Measurements from ENCODE around the gene PTPRK.

PTPRK gene

GRCh38 chr6:128397996-128398395 is 122.4 kb downstream of the PTPRK start:
- Histone ChIP-seq H3K4me1 (ENCODE audit: insufficient read depth, low read length) (no peaks in the 10 kb centered on the region), H3K9ac (ENCODE audit: low read depth, low read length) (no peak overlapping the region), H3K36me3 (ENCODE audit: insufficient read depth, low read length) (no peaks in the 10 kb centered on the region), H3K9me3 (ENCODE audit: control insufficient read depth, insufficient read depth, low read length) (no peaks in the 10 kb centered on the region)

GRCh38 chr6:128395596-128395995 is 124.8 kb downstream of the PTPRK start:
- no peak overlapping the region for H3K9ac ChIP-seq (ENCODE audit: low read depth, low read length)
- H3K36me3 ChIP-seq (ENCODE audit: insufficient read depth, low read length): no peaks in the 10 kb centered on the region
- no peaks in the 10 kb centered on the region for H3K4me1 ChIP-seq (ENCODE audit: insufficient read depth, low read length)
- H3K9me3 ChIP-seq (ENCODE audit: control insufficient read depth, insufficient read depth, low read length): no peaks in the 10 kb centered on the region

- H3K36me3 ChIP-seq (ENCODE audit: insufficient read depth, low read length): no peaks in the 10 kb centered on the region
- H3K9me3 ChIP-seq (ENCODE audit: control insufficient read depth, insufficient read depth, low read length): no peaks in the 10 kb centered on the region
Measured at GRCh38 chr6:128395188-128395587, 125.2 kb downstream of the PTPRK start.

GRCh38 chr6:128394167-128394566 is 126.2 kb downstream of the PTPRK start:
- Histone ChIP-seq H3K36me3 (ENCODE audit: insufficient read depth, low read length) (no peaks in the 10 kb centered on the region), H3K9ac (ENCODE audit: low read depth, low read length) (no peak overlapping the region), H3K4me1 (ENCODE audit: insufficient read depth, low read length) (no peaks in the 10 kb centered on the region), H3K9me3 (ENCODE audit: control insufficient read depth, insufficient read depth, low read length) (no peaks in the 10 kb centered on the region)

More at GRCh38 chr6:128395188-128395587, 125.2 kb downstream of the PTPRK start:
- Histone ChIP-seq H3K9ac (ENCODE audit: low read depth, low read length) (no peak overlapping the region), H3K4me1 (ENCODE audit: insufficient read depth, low read length) (no peaks in the 10 kb centered on the region)

GRCh38 chr6:128389820-128390534 is 130.4 kb downstream of the PTPRK start:
- Histone ChIP-seq H3K36me3 (ENCODE audit: insufficient read depth, low read length) (no peaks in the 10 kb centered on the region), H3K4me1 (ENCODE audit: insufficient read depth, low read length) (no peaks in the 10 kb centered on the region), H3K9me3 (ENCODE audit: control insufficient read depth, insufficient read depth, low read length) (no peaks in the 10 kb centered on the region), H3K9ac (ENCODE audit: low read depth, low read length) (no peak overlapping the region)

GRCh38 chr6:128388380-128388779 is 132.0 kb downstream of the PTPRK start:
- no peaks in the 10 kb centered on the region for H3K4me1 ChIP-seq (ENCODE audit: insufficient read depth, low read length)
- no peaks in the 10 kb centered on the region for H3K36me3 ChIP-seq (ENCODE audit: insufficient read depth, low read length)
- no peak overlapping the region for H3K9ac ChIP-seq (ENCODE audit: low read depth, low read length)

GRCh38 chr6:128380891-128381290 is 139.5 kb downstream of the PTPRK start:
- Histone ChIP-seq H3K9ac (ENCODE audit: low read depth, low read length) (no peak overlapping the region), H3K36me3 (ENCODE audit: insufficient read depth, low read length) (no peaks in the 10 kb centered on the region), H3K4me1 (ENCODE audit: insufficient read depth, low read length) (no peaks in the 10 kb centered on the region), H3K9me3 (ENCODE audit: control insufficient read depth, insufficient read depth, low read length) (peaks cover 13% of the 10 kb centered on the region)

More at GRCh38 chr6:128388380-128388779, 132.0 kb downstream of the PTPRK start:
- H3K9me3 ChIP-seq (ENCODE audit: control insufficient read depth, insufficient read depth, low read length): no peaks in the 10 kb centered on the region

- no peaks in the 10 kb centered on the region for H3K4me1 ChIP-seq (ENCODE audit: insufficient read depth, low read length)
- no peak overlapping the region for H3K9ac ChIP-seq (ENCODE audit: low read depth, low read length)
- peaks cover 16% of the 10 kb centered on the region for H3K9me3 ChIP-seq (ENCODE audit: control insufficient read depth, insufficient read depth, low read length)
- no peaks in the 10 kb centered on the region for H3K36me3 ChIP-seq (ENCODE audit: insufficient read depth, low read length)
Measured at GRCh38 chr6:128379577-128379976, 140.8 kb downstream of the PTPRK start.

- H3K9me3 ChIP-seq (ENCODE audit: control insufficient read depth, insufficient read depth, low read length): peaks cover 16% of the 10 kb centered on the region
- H3K9ac ChIP-seq (ENCODE audit: low read depth, low read length): no peak overlapping the region
- H3K4me1 ChIP-seq (ENCODE audit: insufficient read depth, low read length): no peaks in the 10 kb centered on the region
- no peaks in the 10 kb centered on the region for H3K36me3 ChIP-seq (ENCODE audit: insufficient read depth, low read length)
Measured at GRCh38 chr6:128376952-128377503, 143.4 kb downstream of the PTPRK start.

- H3K9me3 ChIP-seq (ENCODE audit: control insufficient read depth, insufficient read depth, low read length): peaks cover 4% of the 10 kb centered on the region
Measured at GRCh38 chr6:128371136-128371535, 149.3 kb downstream of the PTPRK start.

GRCh38 chr6:128370072-128370471 is 150.3 kb downstream of the PTPRK start:
- Histone ChIP-seq H3K9ac (ENCODE audit: low read depth, low read length) (no peak overlapping the region), H3K36me3 (ENCODE audit: insufficient read depth, low read length) (no peaks in the 10 kb centered on the region), H3K4me1 (ENCODE audit: insufficient read depth, low read length) (no peaks in the 10 kb centered on the region), H3K9me3 (ENCODE audit: control insufficient read depth, insufficient read depth, low read length) (peaks cover 2% of the 10 kb centered on the region; the same call in 1 of the 2 replicates)

More at GRCh38 chr6:128371136-128371535, 149.3 kb downstream of the PTPRK start:
- H3K9ac ChIP-seq (ENCODE audit: low read depth, low read length): no peak overlapping the region
- H3K36me3 ChIP-seq (ENCODE audit: insufficient read depth, low read length): no peaks in the 10 kb centered on the region
- H3K4me1 ChIP-seq (ENCODE audit: insufficient read depth, low read length): no peaks in the 10 kb centered on the region

GRCh38 chr6:128368213-128368944 is 152.0 kb downstream of the PTPRK start:
- H3K9ac ChIP-seq (ENCODE audit: low read depth, low read length): no peak overlapping the region
- no peaks in the 10 kb centered on the region for H3K9me3 ChIP-seq (ENCODE audit: control insufficient read depth, insufficient read depth, low read length)
- no peaks in the 10 kb centered on the region for H3K36me3 ChIP-seq (ENCODE audit: insufficient read depth, low read length)
- no peaks in the 10 kb centered on the region for H3K4me1 ChIP-seq (ENCODE audit: insufficient read depth, low read length)

GRCh38 chr6:128367437-128367836 is 153.0 kb downstream of the PTPRK start:
- Histone ChIP-seq H3K9ac (ENCODE audit: low read depth, low read length) (no peak overlapping the region), H3K4me1 (ENCODE audit: insufficient read depth, low read length) (no peaks in the 10 kb centered on the region), H3K9me3 (ENCODE audit: control insufficient read depth, insufficient read depth, low read length) (no peaks in the 10 kb centered on the region), H3K36me3 (ENCODE audit: insufficient read depth, low read length) (no peaks in the 10 kb centered on the region)

- no peak overlapping the region for H3K9ac ChIP-seq (ENCODE audit: low read depth, low read length)
Measured at GRCh38 chr6:128365520-128366160, 154.8 kb downstream of the PTPRK start.

More at GRCh38 chr6:128365520-128366160, 154.8 kb downstream of the PTPRK start:
- Histone ChIP-seq H3K4me1 (ENCODE audit: insufficient read depth, low read length) (no peaks in the 10 kb centered on the region), H3K36me3 (ENCODE audit: insufficient read depth, low read length) (no peaks in the 10 kb centered on the region), H3K9me3 (ENCODE audit: control insufficient read depth, insufficient read depth, low read length) (no peaks in the 10 kb centered on the region)
